HepG2 (cell line): ENCODE results near the gene AP2S1. TPM values are rescaled to one million over a fixed set of nuclear protein-coding genes. Genes with fewer than 3 reads are reported as not detected.
A peak's percentile ranks its signal among the peaks of the same experiment; 100 is the strongest.

Source experiments
- AHDC1 ChIP-seq: sonication (generic); formaldehyde crosslinking; IDR thresholded peaks from 2 replicates; pipeline ENCODE4 v1.5.1; 2020; ENCODE audit warnings: mild to moderate bottlenecking, missing genetic modification reagents, borderline replicate concordance
- ATAD3A ChIP-seq: sonication (generic); formaldehyde crosslinking; IDR thresholded peaks from 2 replicates; pipeline ENCODE4 v1.4.0; 2020; ENCODE audit warnings: missing genetic modification reagents
- GATAD1 ChIP-seq: IDR thresholded peaks from 2 replicates; pipeline ENCODE4 v1.6.1; 2016; ENCODE audit warnings: missing genetic modification reagents, missing compliant biosample characterization
- HNRNPLL ChIP-seq: fragments of 200-400 bp; formaldehyde crosslinking; IDR thresholded peaks from 2 replicates; pipeline ENCODE4 v1.6.1; 2017; ENCODE audit warnings: mild to moderate bottlenecking, low read depth, low read length; ENCODE audit not compliant: poor library complexity, severe bottlenecking
- KDM6A ChIP-seq: IDR thresholded peaks from 2 replicates; pipeline ENCODE4 v1.6.1; 2016; ENCODE audit warnings: low read depth
- MAZ ChIP-seq, 2 experiments: sonication (generic) in 1 of 2; formaldehyde crosslinking in 1 of 2; IDR thresholded peaks; 2 replicates each; pipeline versions ENCODE4 v1.5.0 to v1.6.1; 2012 to 2020; ENCODE audit warnings: low read depth in 2 of 2, mild to moderate bottlenecking in 2 of 2, borderline replicate concordance in 1 of 2, improper control_type of control experiment in 1 of 2, low read length in 1 of 2, missing genetic modification reagents in 1 of 2, moderate library complexity in 1 of 2
- PHF21A ChIP-seq: sonication (generic); formaldehyde crosslinking; IDR thresholded peaks from 2 replicates; pipeline ENCODE4 v1.5.0; 2020; ENCODE audit warnings: mild to moderate bottlenecking, missing genetic modification reagents
- RFXANK ChIP-seq: IDR thresholded peaks from 2 replicates; pipeline ENCODE4 v1.6.1; 2016
- TAF15 ChIP-seq: fragments of 200-400 bp; formaldehyde crosslinking; IDR thresholded peaks from one replicate; pipeline ENCODE4 v1.6.1; 2018; ENCODE audit warnings: mild to moderate bottlenecking, low read depth, low read length; ENCODE audit not compliant: poor library complexity, severe bottlenecking
- U2AF1 ChIP-seq: fragments of 200-400 bp; formaldehyde crosslinking; optimal IDR thresholded peaks from 2 replicates; pipeline ENCODE3; 2017; ENCODE audit warnings: mild to moderate bottlenecking, low read depth, low read length
- ZC3H13 ChIP-seq: sonication (generic); formaldehyde crosslinking; IDR thresholded peaks from 2 replicates; pipeline ENCODE4 v1.8.1; 2023; ENCODE audit warnings: mild to moderate bottlenecking, missing genetic modification reagents, moderate library complexity
- ZNF232 ChIP-seq: sonication (generic); formaldehyde crosslinking; IDR thresholded peaks from 2 replicates; pipeline ENCODE4 v1.4.0; 2020; ENCODE audit warnings: missing genetic modification reagents, borderline replicate concordance
- ZNF569 ChIP-seq: sonication (generic); formaldehyde crosslinking; IDR thresholded peaks from 2 replicates; pipeline ENCODE4 v1.5.0; 2020; ENCODE audit warnings: mild to moderate bottlenecking, missing genetic modification reagents, moderate library complexity, borderline replicate concordance
- ZNF678 ChIP-seq: sonication (generic); formaldehyde crosslinking; IDR thresholded peaks from 2 replicates; pipeline ENCODE4 v1.4.0; 2020; ENCODE audit warnings: mild to moderate bottlenecking, missing genetic modification reagents
- ZNF766 ChIP-seq: sonication (generic); formaldehyde crosslinking; IDR thresholded peaks from 2 replicates; pipeline ENCODE4 v1.5.0; 2020; ENCODE audit warnings: missing genetic modification reagents, borderline replicate concordance
- polyA plus RNA-seq, 8 experiments: library from polyadenylated mRNA; depleted of rRNA in 3 of 8; stranded (reverse) in 7 of 8; unstranded in 1 of 8; fragments of >200 nt; fragmentation: Illumina TruSeq in 4 of 8; extraction: Trizol in 4 of 8; gene quantifications; 2 replicates each; pipeline versions ENCODE4 v1.2.1 to v1.2.3, GENCODE V29; 2011 to 2016; ENCODE audit warnings: low read depth in 4 of 8, missing spikeins in 1 of 8, mixed read lengths in 1 of 8; ENCODE audit not compliant: insufficient read depth in 1 of 8
- total RNA-seq, 5 experiments: library from RNA; depleted of rRNA; stranded (reverse); fragments of >200 nt; fragmentation: Illumina TruSeq; extraction: Trizol; gene quantifications; 2 replicates each; pipeline ENCODE4 v1.2.3, GENCODE V29; 2016; ENCODE audit warnings: low read depth in 1 of 5
- TF ChIP-seq, protein P1 (sequence below): IDR thresholded peaks from 2 replicates; pipeline ENCODE4 v1.6.1; 2016
- TF ChIP-seq, protein P2 (sequence below): IDR thresholded peaks from 2 replicates; pipeline ENCODE4 v1.6.1; 2016; ENCODE audit warnings: missing compliant biosample characterization, missing genetic modification reagents, borderline replicate concordance

AP2S1 gene
- total and polyA plus RNA-seq, 2 of the 13 experiments (the other 11 are each of a cell fraction or from before 2014, with no cell fraction given), result 45.2 to 86.1 TPM

GRCh38 chr19:46850228-46851203 lies at the start of gene AP2S1 (continued):
- TF ChIP-seq, protein P1, sequence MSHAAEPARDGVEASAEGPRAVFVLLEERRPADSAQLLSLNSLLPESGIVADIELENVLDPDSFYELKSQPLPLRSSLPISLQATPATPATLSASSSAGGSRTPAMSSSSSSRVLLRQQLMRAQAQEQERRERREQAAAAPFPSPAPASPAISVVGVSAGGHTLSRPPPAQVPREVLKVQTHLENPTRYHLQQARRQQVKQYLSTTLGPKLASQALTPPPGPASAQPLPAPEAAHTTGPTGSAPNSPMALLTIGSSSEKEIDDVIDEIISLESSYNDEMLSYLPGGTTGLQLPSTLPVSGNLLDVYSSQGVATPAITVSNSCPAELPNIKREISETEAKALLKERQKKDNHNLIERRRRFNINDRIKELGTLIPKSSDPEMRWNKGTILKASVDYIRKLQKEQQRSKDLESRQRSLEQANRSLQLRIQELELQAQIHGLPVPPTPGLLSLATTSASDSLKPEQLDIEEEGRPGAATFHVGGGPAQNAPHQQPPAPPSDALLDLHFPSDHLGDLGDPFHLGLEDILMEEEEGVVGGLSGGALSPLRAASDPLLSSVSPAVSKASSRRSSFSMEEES (CRISPR knock-in tag), result no peak
- TF ChIP-seq PHF21A (CRISPR knock-in tag) (peak; percentile 59), RFXANK (CRISPR knock-in tag) (0 out of 2 replicates have a peak, but pooled peaks have one; percentile 43), TAF15 (no peak), ZC3H13 (CRISPR knock-in tag) (no peak), GATAD1 (CRISPR knock-in tag) (peak; percentile 75), AHDC1 (CRISPR knock-in tag) (peak; percentile 69; the same call in 1 of the 2 replicates), MAZ (IDR thresholded peaks at IDR 0.05; ENCODE audit: borderline replicate concordance, low read depth, low read length) (peak; percentile 59; the same call in 1 of the 2 replicates), MAZ (CRISPR knock-in tag; IDR thresholded peaks at IDR 0.05; ENCODE audit: low read depth) (peak; percentile 42; the same call in 1 of the 2 replicates), U2AF1 (no peak), KDM6A (CRISPR knock-in tag) (no peak), ZNF678 (CRISPR knock-in tag) (no peak), HNRNPLL (peak; percentile 44), ZNF569 (CRISPR knock-in tag) (no peak), ZNF232 (CRISPR knock-in tag) (peak; percentile 56; the same call in 1 of the 2 replicates), ATAD3A (CRISPR knock-in tag) (no peak), ZNF766 (CRISPR knock-in tag) (no peak)
- TF ChIP-seq, protein P2, sequence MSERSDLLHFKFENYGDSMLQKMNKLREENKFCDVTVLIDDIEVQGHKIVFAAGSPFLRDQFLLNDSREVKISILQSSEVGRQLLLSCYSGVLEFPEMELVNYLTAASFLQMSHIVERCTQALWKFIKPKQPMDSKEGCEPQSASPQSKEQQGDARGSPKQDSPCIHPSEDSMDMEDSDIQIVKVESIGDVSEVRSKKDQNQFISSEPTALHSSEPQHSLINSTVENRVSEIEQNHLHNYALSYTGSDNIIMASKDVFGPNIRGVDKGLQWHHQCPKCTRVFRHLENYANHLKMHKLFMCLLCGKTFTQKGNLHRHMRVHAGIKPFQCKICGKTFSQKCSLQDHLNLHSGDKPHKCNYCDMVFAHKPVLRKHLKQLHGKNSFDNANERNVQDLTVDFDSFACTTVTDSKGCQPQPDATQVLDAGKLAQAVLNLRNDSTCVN (CRISPR knock-in tag), result no peak
